Mammary epithelial cell (primary cell): Measurements from ENCODE around the gene GJA8.

ENCODE experiments used
- CTCF ChIP-seq, 2 donors: IDR thresholded peaks in 1 of 2; conservative IDR thresholded peaks in 1 of 2; 2 replicates each; pipeline ENCODE4 v1.5.1; 2011 to 2012; ENCODE audit warnings: inconsistent platforms in 2 of 2, low read length in 2 of 2, mild to moderate bottlenecking in 2 of 2, control low read depth in 1 of 2, low read depth in 1 of 2; ENCODE audit not compliant: insufficient read depth in 1 of 2; ENCODE audit errors: extremely low read depth in 1 of 2
- EZH2 ChIP-seq: IDR thresholded peaks from 2 replicates; pipeline ENCODE4 v1.6.1; 2012; ENCODE audit warnings: low read length, inconsistent platforms, borderline replicate concordance

GRCh38 chr1:147882535-147882934, 20.1 kb upstream of the GJA8 start:
- TF ChIP-seq CTCF (conservative IDR thresholded peaks at IDR 0.05 in 1 of 2, IDR thresholded peaks at IDR 0.05 in 1 of 2; ENCODE audit: extremely low read depth in 1 of 2, insufficient read depth in 1 of 2, low read depth in 1 of 2, low read length in 2 of 2) = no peak
- no peak for TF ChIP-seq EZH2
